ENCODE data around the gene CNTRL.

CNTRL gene

GRCh38 chr9:121201045-121201737 is 126.4 kb downstream of the CNTRL start:
- H3K4me3 ChIP-seq (ENCODE audit: low read depth, low read length): peak overlapping the region; percentile 88
- TF ChIP-seq CTCF (IDR thresholded peaks at IDR 0.05; ENCODE audit: borderline replicate concordance, insufficient read depth, low read depth, low read length): no peak

GRCh38 chr9:121201738-121202533 is 127.2 kb downstream of the CNTRL start, which contains the start of gene RAB14:
RAB14 (minus strand) TSS chr9:121201869; CDS start chr9:121193412, 8,457 bp downstream.
- TF ChIP-seq CTCF (IDR thresholded peaks at IDR 0.05; ENCODE audit: borderline replicate concordance, insufficient read depth, low read depth, low read length): peak; percentile 66
- peak within 1 kb of the TSS; percentile 88 for H3K4me3 ChIP-seq (ENCODE audit: low read depth, low read length)

- H3K4me3 ChIP-seq (ENCODE audit: low read depth, low read length): no peak overlapping the region
- no peak for TF ChIP-seq CTCF (IDR thresholded peaks at IDR 0.05; ENCODE audit: borderline replicate concordance, insufficient read depth, low read depth, low read length)
Observed at GRCh38 chr9:121204121-121204520, 129.4 kb downstream of the CNTRL start.

- TF ChIP-seq CTCF (IDR thresholded peaks at IDR 0.05; ENCODE audit: borderline replicate concordance, insufficient read depth, low read depth, low read length): no peak
- H3K4me3 ChIP-seq (ENCODE audit: low read depth, low read length): no peak overlapping the region
Observed at GRCh38 chr9:121204611-121205010, 129.9 kb downstream of the CNTRL start.

GRCh38 chr9:121206516-121207370 is 132.0 kb downstream of the CNTRL start:
- no peak overlapping the region for H3K4me3 ChIP-seq (ENCODE audit: low read depth, low read length)
- no peak for TF ChIP-seq CTCF (IDR thresholded peaks at IDR 0.05; ENCODE audit: borderline replicate concordance, insufficient read depth, low read depth, low read length)

GRCh38 chr9:121207371-121207940 is 132.7 kb downstream of the CNTRL start:
- H3K4me3 ChIP-seq (ENCODE audit: low read depth, low read length): no peak overlapping the region
- no peak for TF ChIP-seq CTCF (IDR thresholded peaks at IDR 0.05; ENCODE audit: borderline replicate concordance, insufficient read depth, low read depth, low read length)

Data from GM12875 (cell line).